ENCODE data around the gene FAM72A.
"Not testable (repeated sequence)": the region's sequence is repeated elsewhere in the genome, so short reads cannot be mapped to it uniquely, and the experiment has no call there.

Gene FAM72A

GRCh38 chr1:206210802-206211201 lies 8.2 kb upstream of the FAM72A start:
- DNase-seq = not testable (repeated sequence)

DNA sequence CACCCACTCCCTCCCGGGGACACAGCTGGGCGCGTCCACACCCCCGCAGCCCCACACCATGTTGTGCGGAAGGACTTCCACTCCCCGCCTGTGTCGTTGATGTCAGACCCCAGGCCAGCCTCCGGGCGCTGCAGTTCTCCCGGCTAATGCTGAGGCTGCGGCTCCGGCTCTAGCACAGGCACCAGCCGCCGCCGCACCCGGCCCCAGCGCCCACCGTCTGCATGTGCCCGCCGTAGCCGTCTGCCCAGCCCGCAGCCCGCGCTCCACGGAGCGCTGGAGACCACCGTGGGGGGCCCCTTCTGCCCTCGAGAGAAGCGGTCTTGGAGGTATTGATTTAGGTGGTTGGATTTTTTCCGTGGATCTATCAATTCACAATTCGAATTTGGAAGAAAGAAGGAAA lies 2.9 kb upstream of the FAM72A start:
- not testable (repeated sequence) for DNase-seq

DNA sequence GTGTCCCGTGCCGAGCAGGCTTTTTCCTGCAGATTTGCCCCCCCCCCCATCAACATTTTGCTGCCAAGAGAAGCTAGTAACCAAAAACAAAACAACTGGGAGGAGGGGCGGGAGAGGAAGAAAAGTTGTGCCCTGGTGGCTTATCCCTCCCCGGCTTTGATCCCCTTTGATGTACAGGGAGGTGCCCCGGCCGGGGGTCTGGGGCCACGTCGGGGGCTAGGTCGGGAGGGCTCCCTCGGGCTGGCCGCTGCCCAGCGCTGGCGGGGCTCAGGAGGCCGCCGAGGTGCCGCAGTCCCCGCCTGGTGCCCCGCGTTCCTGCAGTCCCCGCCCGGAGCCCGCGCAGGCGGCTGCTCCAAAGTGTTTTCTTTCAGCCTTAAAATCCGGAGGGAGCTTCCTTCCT lies 2.2 kb upstream of the FAM72A start:
- not testable (repeated sequence) for DNase-seq

GRCh38 chr1:206204159-206204511 lies 1.5 kb upstream of the FAM72A start:
- DNase-seq = not testable (repeated sequence)

DNA sequence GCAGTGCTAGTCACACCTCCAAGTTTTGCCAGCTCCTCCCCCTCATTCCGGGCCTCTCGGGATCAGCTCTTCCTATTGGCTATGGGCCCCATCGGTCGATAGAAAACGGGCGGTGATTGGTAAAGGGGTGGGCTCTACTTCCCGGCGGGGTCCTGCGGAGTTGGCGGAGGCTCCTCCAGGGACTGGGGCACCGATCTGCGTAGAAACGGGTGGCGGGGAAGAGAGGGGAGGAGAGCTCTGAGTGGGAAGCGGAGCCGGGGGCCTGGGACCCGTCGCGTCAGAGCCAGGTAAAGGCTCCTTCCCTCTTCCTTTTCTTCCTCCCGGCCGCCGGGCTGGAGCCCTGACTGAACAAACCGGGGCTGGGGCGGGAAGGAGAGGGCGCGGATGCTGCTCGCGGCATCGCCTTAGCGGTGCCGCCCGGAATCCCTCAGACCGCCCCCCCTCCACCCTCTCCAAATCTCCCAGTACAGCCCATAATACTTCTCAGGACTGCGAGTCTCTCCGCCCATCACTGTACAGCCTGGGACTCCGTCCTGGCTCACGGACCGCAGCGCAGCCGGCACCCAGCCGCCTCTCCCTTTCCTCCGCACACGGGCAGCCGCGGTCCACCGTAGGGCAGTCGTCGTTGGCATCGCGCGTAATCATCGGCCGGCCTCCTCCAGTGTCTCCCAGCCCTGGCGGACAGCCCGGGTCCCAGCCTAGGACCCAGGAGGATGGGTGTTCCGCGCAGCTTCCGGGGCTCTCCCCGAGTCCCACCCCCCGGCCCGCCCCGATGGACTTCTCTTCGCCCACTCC lies 922 bp upstream of the FAM72A start, which contains the start of gene SRGAP2:
SRGAP2 (plus strand) TSS at position 178 of the 795 bp plus-strand sequence. CDS start 2,430 bp downstream, outside the sequence.
- DNase-seq = peak; percentile 48

- not testable (repeated sequence) for DNase-seq
Measured at GRCh38 chr1:206196748-206197424, 5.8 kb downstream of the FAM72A start.

- not testable (repeated sequence) for DNase-seq
Measured at GRCh38 chr1:206195182-206195581, 7.5 kb downstream of the FAM72A start.

DNA sequence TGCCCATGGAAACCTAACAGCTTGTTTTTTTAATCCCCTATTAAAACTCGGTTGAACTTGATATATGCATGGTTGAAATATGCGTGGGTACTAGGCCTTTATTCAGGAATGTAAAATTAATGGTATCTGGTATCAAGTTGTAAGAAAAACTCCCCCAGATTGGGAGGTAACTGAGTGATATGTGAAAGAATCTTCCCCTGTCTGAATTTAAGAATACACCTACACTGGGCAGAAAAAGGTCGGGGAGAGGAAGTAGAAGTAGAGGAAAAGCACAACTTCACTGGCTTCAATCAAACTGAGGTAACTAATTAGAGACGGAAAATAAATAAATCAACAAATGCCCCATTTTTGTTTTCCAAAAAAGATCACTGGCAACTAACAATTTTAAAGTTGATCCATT lies 15.8 kb downstream of the FAM72A start:
- DNase-seq = not testable (repeated sequence)

DNA sequence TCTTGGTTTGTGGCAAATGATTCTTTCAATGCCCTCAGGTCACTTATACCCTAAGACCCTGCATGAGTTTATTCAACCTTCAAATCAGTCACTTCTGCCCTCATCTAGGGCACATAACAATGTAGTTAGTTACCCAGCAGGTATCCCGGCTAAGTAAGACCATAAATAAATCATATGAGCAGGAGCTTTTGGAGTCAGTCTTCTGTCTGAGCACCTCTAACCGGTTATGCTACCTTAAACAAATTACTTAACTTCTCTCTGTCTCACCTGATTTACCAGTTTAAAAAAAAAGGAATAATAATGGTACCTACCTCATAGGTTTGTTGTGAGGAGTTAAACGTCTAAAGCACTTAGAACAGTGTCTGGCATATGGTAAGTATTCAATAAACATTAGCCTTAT lies 16.9 kb downstream of the FAM72A start:
- DNase-seq = not testable (repeated sequence)

GRCh38 chr1:206183788-206184187 lies 18.9 kb downstream of the FAM72A start:
- DNase-seq = not testable (repeated sequence)

GRCh38 chr1:206182368-206183317 lies 20.0 kb downstream of the FAM72A start:
- not testable (repeated sequence) for DNase-seq

- not testable (repeated sequence) for DNase-seq
Measured at GRCh38 chr1:206179666-206180065, 23.0 kb downstream of the FAM72A start.

DNA sequence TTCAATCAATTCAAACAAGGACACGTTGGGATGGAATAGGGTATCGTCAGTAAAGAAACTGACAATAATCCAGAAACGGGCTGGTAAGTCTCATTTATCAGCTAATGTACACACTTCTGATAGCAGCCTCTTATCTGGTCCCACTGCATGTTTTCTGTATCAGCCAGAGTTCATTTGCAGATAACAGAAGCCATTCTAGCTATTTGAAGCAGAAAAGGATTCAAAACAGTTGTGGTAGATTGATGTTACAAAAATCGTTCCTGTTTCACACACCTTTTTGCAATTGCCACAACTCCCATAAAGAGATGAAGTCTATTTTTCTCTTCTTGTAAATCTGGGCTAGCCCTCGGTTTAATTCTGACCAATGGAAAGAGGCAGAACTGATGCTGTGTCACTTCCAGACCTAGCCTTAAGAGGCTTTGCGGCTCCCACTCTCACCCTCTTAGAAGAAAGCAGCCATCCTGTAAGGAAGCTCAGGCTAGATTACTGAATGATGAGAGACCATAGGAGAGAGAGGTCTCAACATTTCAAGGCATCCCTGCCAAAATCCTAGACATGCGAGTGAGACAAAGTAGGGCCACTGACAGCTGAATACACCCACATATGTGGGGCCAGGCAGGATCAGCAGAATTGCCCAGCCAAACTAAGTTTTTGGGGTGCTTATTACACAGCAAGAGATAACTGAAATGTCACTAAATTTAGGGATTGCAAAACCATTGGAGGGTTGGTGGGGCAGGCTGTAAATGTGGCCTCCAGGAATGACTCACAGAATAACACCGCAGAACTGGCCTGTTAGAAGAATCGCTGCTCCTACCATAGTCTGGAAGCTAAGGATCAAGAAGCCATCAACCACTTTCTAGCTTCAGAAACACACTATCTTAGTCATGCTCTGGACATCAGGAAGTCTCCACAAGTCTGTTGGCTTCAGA lies 24.3 kb downstream of the FAM72A start:
- not testable (repeated sequence) for DNase-seq

DNA sequence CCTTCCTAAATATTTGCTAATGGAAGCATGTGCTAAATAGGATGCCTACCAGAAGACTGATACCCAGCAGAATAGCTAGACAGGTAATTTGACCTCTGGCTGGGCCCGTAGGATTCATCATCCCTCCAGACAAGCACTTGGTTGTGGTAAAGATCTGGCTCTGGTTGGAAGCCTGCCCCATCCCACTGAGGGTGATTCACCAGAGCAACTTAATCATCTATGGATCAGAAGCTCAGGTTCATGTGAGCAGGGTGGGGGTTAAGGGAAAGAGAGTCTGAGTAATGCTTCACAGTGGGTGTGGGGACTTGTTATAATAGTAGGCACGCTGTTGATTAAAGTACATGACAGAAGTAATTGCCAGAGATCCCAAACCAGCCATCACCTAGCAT lies 26.5 kb downstream of the FAM72A start:
- DNase-seq = not testable (repeated sequence)

DNA sequence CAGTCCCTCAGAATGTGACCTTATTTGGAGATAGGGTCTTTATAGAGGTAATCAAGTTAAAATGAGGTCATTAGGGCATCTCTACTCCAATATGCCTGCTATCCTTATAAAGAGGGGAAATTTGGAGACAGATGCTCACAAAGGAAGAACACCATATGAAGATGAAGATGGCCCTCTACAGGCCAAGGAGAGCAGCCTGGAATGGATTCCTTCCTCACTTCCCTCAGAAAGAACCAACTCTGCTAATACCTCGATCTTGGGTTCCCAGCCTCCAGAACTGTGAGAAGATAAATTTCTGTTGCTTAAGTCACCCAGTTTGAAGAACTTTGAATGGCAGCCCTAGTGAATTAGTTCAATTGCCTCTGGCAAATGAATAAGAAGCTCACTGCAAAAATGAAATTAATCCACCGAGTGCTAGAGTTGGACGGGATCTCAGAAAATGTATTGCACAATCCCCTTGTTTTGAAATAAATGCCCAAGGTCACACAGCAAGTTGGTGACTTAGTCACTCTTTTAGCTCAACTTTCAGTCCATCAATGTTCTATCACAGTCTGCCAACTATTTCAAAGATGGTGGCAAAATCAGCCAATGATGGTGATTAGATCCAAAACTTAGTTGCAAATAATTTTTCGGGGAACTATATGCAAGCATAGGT lies 27.1 kb downstream of the FAM72A start:
- not testable (repeated sequence) for DNase-seq

DNA sequence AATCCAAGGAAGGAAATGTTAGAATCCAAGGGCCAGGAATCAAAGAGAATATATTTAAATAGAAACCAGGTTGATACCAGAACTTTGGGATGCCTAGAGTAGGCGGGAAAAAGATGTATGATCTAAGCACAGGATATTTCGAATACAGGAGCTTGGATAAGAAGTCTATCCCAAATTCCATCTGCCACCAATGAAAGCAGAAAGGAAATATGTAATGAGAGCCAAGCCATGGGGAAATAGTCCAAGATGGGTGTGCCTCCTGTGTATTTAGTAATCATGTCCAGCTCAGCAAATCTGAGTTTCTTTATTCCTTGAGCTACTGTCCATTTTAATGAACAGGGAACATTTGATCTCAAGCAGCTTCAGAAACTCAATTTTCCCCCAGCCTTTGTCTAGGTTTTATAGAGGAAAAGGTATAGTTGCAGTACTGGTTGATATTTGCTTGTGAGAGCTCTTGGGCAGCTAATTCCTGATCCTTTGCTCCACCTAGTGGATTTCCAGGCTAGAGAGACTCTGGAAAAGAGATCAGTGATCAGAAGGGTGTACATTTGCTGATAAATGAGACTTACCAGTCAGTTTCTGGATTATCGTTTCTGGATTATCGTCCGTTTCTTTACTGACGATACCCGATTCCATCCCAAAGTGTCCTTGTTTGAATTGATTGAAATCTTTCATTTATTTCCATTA lies 28.3 kb downstream of the FAM72A start:
- not testable (repeated sequence) for DNase-seq

DNA sequence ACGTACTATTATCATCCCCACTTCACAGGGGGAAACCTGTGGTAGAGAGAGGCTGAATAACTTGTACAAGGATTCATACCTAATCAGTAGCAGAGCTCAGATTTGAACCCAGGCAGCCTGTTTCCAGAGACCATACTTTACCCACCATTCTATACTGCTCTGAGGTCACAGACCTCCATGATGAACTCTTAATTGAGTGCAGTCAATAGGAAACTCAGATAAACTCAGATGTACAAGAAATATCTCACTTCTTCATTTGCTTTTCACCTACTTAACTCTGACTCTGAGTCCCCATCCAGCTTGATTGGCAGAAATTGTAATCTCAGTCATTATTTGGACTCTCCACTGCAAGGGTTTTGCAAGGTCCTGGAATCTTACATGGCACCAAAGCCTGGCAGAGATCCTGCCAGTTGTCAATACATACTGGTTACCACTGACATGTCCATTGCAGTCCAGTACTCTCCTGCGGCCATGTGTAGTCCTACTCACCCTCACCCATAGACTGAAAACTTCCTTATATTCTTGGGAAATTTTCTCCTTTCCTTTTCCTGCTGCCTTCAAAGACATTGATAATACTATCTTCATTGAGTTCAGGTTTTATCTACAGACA lies 29.4 kb downstream of the FAM72A start:
- not testable (repeated sequence) for DNase-seq

DNA sequence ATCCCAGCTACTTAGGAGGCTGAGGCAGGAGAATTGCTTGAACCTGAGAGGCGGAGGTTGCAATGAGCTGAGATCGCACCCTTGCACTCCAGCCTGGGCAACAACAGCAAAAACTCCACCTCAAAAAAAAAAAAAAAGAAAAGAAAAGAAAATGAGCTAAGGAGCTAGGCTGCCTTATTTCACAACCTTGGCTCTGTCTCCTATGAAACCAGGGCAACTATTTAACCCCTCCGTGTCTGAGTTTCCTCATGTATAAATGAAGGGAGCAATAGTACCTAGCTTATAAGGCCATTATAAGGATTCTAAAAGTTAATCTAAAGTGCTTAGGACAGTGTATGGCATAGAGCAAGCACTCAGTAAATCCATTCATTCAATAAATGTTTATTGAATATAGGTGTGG lies 32.8 kb downstream of the FAM72A start:
- DNase-seq = not testable (repeated sequence)

- DNase-seq = not testable (repeated sequence)
Measured at GRCh38 chr1:206167350-206168029, 35.1 kb downstream of the FAM72A start.

Data from stimulated activated naive CD4-positive, alpha-beta T cell treated with Interleukin-2 at 50 U/mL for 16 hours (primary cell).